COLO829 (cell line): ENCODE results near the gene ZNF563.

Experiments used
- DNase-seq: peaks from one replicate; pipeline ENCODE4 v3.0.0; 2012; ENCODE audit warnings: low spot score

ZNF563 gene

GRCh38 chr19:12294249-12295158 lies 38.9 kb downstream of the ZNF563 start, which contains the start of gene ZNF44:
Gene ZNF44 (minus strand): TSS chr19:12294883. CDS start chr19:12294694, 189 bp downstream.
- peak; percentile 78 for DNase-seq

GRCh38 chr19:12293777-12294248 lies 39.6 kb downstream of the ZNF563 start:
- peak; percentile 14 for DNase-seq

GRCh38 chr19:12289790-12290065 lies 43.7 kb downstream of the ZNF563 start:
- no peak for DNase-seq

GRCh38 chr19:12287958-12288500 lies 45.4 kb downstream of the ZNF563 start:
- no peak for DNase-seq

- no peak for DNase-seq
Observed at GRCh38 chr19:12284631-12285030, 48.8 kb downstream of the ZNF563 start.

- no peak for DNase-seq
Observed at GRCh38 chr19:12284226-12284625, 49.2 kb downstream of the ZNF563 start.

- no peak for DNase-seq
Observed at GRCh38 chr19:12278713-12279112, 54.7 kb downstream of the ZNF563 start.

- no peak for DNase-seq
Observed at GRCh38 chr19:12272980-12273901, 60.2 kb downstream of the ZNF563 start.

GRCh38 chr19:12272386-12272785 lies 61.0 kb downstream of the ZNF563 start:
- no peak for DNase-seq

- no peak for DNase-seq
Observed at GRCh38 chr19:12270854-12271253, 62.6 kb downstream of the ZNF563 start.
